ENCODE data around the gene TUBB2B. TPM values are rescaled to one million over a fixed set of nuclear protein-coding genes. Genes with fewer than 3 reads are reported as not detected.
"Not testable (repeated sequence)": the region's sequence is repeated elsewhere in the genome, so short reads cannot be mapped to it uniquely, and the experiment has no call there.

Gene TUBB2B
- total RNA-seq, 4 donors from 2014 or later = 2.4 to 7.4 (median 4.5) TPM

DNA sequence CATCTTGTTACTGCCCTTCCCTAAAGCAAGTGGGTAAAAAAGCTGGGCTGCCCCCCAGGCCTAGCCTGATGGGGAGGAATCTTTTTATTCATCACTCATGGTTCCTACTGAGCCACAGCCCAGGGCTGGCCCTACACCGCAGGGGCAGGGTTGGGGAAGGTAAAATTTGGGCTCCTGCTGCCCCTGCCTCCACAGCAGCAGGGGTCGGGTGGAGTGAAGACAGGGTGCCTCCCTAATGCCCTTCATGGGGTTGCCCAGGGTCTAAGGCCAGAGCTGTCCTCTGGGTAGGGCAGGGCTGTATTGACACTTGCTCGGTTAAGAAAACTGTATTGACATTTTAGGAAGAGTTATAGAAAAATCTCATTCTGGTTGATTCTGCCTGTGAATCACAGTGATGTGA lies 22.4 kb upstream of the TUBB2B start:
- peak in 1 of 3 donors; percentile 14 for DNase-seq
- Histone ChIP-seq H3K9me3 (no peaks in the 10 kb centered on the region), H3K27me3 (no peaks in the 10 kb centered on the region), H3K27ac (no peak overlapping the region), H3K4me3 (no peak overlapping the region), H3K36me3 (no peaks in the 10 kb centered on the region), H3K4me1 (peaks cover 0 to 16% (median 0%) of the 10 kb centered on the region in 4 donors)
- TF ChIP-seq POLR2A (IDR thresholded peaks at IDR 0.05) = no peak
- TF ChIP-seq, protein P1, sequence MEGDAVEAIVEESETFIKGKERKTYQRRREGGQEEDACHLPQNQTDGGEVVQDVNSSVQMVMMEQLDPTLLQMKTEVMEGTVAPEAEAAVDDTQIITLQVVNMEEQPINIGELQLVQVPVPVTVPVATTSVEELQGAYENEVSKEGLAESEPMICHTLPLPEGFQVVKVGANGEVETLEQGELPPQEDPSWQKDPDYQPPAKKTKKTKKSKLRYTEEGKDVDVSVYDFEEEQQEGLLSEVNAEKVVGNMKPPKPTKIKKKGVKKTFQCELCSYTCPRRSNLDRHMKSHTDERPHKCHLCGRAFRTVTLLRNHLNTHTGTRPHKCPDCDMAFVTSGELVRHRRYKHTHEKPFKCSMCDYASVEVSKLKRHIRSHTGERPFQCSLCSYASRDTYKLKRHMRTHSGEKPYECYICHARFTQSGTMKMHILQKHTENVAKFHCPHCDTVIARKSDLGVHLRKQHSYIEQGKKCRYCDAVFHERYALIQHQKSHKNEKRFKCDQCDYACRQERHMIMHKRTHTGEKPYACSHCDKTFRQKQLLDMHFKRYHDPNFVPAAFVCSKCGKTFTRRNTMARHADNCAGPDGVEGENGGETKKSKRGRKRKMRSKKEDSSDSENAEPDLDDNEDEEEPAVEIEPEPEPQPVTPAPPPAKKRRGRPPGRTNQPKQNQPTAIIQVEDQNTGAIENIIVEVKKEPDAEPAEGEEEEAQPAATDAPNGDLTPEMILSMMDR (IDR thresholded peaks at IDR 0.05) = no peak

DNA sequence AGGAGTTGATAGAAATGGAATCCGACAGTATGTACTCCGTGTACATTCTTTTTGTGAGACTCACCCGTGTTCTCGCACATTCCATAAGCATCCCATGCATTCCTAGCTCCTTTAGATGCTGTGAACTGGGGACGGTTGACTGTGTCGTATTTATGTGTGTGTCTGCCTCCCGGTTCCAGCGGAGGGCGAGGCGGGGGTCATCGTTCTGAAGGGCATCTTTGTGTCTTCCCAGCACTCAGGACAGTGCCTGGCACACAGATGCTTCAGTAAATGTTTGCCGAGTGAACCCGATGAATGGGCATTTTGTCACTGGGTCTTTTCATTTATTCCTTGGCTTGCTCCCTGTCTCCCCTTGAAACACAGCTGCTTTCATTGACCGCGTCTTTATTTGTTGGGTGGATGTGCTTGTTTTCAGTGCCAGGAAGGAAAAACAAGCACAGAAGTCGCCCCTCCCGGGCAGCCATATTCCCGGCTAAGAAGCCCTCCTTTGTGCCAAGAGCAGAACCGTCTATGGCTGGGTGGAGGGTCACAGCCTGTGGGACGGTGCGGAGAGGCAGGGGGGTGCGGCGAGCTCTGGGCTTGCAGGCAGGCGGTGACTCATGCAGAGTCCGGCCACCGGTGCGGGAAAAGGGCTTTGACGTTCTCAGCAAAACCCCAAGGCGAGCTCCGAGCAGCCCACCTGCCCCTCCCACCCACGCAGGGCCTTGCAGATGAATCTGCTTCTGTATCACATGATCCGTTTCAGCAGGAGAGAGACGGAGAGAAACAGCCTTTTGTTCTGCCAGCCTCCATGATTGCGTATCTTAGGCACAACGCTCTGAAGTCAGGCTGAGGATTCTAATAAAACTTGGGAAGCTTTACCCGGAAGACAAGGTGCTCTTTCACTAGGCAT lies 20.0 kb upstream of the TUBB2B start:
- H3K9me3 ChIP-seq = no peaks in the 10 kb centered on the region
- H3K27ac ChIP-seq = no peak overlapping the region
- TF ChIP-seq POLR2A (IDR thresholded peaks at IDR 0.05) = no peak
- TF ChIP-seq, protein P1 (IDR thresholded peaks at IDR 0.05) = no peak
- peak overlapping the region in 2 of 4 donors; percentile 36 to 39 for H3K4me3 ChIP-seq
- H3K36me3 ChIP-seq = no peaks in the 10 kb centered on the region
- peak in 2 of 3 donors; percentile 64 to 65 for DNase-seq
- no peaks in the 10 kb centered on the region for H3K27me3 ChIP-seq
- peaks cover 0 to 16% (median 0%) of the 10 kb centered on the region in 4 donors for H3K4me1 ChIP-seq

GRCh38 chr6:3245216-3245615 lies 17.8 kb upstream of the TUBB2B start:
- TF ChIP-seq POLR2A (IDR thresholded peaks at IDR 0.05) = no peak
- TF ChIP-seq, protein P1 (IDR thresholded peaks at IDR 0.05) = no peak
- H3K4me1 ChIP-seq = peaks cover 0 to 16% (median 0%) of the 10 kb centered on the region in 4 donors
- DNase-seq = no peak
- H3K27ac ChIP-seq = no peak overlapping the region
- H3K4me3 ChIP-seq = no peak overlapping the region
- no peaks in the 10 kb centered on the region for H3K27me3 ChIP-seq
- no peaks in the 10 kb centered on the region for H3K36me3 ChIP-seq
- no peaks in the 10 kb centered on the region for H3K9me3 ChIP-seq

DNA sequence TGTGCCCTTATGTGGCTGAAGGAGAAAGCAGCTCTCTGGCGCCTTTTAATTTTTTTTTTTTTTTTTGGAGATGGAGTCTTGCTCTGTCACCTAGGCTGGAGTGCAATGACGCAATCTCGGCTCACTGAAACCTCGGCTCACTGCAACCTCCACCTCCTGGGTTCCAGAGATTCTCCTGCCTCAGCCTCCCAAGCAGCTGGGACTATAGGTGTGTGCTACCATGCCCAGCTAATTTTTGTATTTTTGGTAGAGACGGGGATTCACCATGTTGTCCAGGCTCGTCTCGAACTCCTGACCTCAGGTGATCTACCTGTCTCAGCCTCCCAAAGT lies 17.3 kb upstream of the TUBB2B start:
- not testable (repeated sequence) for H3K27ac ChIP-seq, DNase-seq, H3K36me3 ChIP-seq, H3K27me3 ChIP-seq, H3K9me3 ChIP-seq, H3K4me3 ChIP-seq
- H3K4me1 ChIP-seq = peaks cover 0 to 16% (median 0%) of the 10 kb centered on the region in 4 donors

DNA sequence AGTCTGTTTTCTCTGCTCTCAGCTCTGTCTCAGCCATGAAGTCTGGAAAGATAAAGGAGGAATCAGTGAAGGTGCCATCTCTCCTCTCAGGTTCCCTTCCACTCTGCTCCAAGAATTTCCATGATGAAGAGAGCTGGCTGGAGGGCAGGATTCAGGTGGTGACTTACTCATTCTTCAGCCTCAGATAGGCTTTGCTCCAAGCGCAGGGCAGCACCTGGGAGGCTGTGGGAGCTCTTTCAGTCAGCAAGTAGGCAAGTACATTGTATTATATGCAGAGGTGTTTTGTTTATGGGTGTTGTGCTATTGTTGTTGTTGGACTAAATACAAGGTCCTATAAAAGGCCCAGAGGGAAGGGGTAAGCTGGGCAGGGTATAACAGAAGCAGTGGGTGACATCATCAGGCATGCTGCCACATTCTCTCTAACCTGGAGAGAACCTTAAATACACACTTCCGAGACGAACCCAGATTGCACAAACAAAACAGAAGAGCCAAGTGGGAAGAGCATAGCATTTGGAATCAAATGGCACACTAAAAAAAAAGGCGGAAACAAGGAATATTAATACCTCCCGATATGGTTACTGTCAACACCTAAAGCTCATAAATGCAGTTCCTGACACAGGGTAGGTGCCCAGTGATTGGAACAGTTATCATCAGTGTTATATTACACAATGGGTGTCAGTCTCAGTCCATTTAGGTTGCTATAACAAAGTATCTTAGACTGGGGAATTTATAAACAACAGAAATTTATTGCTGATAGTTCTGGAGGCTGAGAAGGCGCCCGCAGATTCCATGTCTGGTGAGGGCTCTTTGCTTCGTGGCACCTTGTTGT lies 16.8 kb upstream of the TUBB2B start:
- H3K27ac ChIP-seq = no peak overlapping the region

More for the DNA sequence above, 16.8 kb upstream of the TUBB2B start:
- Histone ChIP-seq H3K36me3 (no peaks in the 10 kb centered on the region), H3K4me3 (no peak overlapping the region), H3K27me3 (no peaks in the 10 kb centered on the region), H3K4me1 (peaks cover 0 to 16% (median 0%) of the 10 kb centered on the region in 4 donors), H3K9me3 (no peaks in the 10 kb centered on the region)
- TF ChIP-seq POLR2A (IDR thresholded peaks at IDR 0.05) = no peak
- TF ChIP-seq, protein P1 (IDR thresholded peaks at IDR 0.05) = no peak
- DNase-seq = no peak
